Limb (tissue), 2 donors: ENCODE data around the gene TBC1D1.
"Not testable (repeated sequence)": the region's sequence is repeated elsewhere in the genome, so short reads cannot be mapped to it uniquely, and the experiment has no call there.

Experiments used
- DNase-seq, 2 donors: peaks; one replicate each; pipeline ENCODE4 v3.0.0-alpha.2; 2016; ENCODE audit errors: extremely low spot score in 2 of 2

TBC1D1 gene

DNA sequence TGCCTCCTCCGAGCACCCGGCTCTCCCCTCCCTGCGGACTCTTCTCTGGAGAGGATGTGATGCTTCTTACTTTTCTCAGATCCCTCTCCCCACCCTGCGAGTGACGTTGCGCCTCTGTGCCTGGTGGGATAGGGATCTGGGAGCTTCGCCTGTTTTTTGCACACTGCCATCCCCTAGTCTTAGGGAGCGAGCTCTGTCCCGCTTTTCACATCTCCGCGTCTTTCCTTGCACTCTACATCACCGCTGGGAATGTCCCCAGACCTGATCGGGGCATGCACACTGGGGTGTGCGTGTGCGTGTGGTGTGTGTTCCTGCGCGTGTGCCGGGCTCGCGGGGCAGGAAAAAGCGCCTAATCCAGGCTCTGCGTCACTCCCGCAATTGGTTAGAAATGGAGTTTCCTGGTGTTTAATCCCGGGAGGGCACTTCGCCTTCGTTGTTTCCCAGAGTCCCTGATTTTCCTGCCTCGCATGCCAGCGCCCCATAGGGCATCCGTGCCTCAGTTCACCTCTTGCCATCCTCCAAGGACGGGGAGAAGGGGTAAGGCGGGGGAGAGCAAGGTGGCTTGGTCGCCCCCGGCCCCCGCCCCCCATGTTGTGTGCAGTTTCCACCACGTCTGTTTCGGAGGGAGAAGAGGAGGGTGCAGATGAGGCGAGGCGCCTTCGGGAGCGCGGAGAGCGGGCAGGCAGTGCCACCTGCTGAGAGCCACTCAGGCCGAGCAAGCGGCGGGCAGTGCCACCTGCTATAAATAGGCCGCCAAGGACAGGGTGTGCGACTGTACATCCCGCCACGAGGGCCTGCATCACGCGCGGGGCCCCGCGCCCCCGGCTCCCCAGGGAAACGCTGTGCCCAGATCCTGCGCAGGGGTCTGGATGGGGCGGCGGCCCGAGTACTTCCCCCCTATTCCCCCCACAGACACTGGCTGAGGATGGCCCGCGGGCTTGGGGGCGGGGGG lies 759 bp upstream of the TBC1D1 start:
- peak in 1 of 2 donors; percentile 53 for DNase-seq

DNA sequence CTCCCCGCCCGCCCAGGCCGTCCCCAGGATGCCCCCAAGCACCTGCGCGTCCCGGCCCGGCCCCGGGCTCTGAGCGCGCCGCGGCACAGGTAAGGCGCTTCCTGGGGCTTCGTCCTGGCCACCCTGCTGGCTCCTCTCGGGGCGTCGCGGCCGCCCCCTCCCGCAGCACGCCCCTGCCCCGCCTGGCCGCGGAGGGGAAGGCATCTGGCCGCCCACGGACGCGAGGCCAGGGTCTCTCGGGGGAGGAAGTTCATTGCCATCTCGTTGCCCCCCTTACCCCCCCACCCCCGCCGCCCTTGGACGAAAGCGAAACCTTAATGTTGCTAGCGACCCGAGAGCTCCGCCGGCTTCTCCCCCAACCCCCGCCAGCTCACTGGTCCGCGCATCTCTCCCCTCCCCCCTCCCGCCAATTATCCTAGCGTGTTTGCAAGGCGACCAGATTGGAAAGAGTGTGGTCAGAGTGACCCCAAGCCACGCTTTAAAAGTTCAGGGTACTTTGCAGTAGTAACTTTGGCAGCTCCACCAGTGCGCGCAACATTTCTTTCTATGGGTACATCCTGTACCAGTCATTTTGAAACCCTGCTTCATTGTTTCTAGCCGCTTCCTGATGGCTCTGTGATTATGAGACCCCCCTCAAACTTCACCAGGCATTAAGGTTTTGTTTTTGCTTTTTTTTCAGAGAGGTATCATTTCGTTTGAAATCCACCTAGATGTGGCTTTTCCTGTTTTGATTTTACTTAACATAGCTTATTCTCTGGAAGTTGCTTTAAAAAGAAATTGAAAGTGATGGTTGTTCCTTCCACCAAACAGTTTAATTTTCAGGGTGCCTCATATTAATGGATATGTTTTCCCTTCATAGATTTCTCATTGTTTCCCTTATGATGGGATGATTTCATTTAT lies 626 bp downstream of the TBC1D1 start:
- DNase-seq: peak in 1 of 2 donors; percentile 54

DNA sequence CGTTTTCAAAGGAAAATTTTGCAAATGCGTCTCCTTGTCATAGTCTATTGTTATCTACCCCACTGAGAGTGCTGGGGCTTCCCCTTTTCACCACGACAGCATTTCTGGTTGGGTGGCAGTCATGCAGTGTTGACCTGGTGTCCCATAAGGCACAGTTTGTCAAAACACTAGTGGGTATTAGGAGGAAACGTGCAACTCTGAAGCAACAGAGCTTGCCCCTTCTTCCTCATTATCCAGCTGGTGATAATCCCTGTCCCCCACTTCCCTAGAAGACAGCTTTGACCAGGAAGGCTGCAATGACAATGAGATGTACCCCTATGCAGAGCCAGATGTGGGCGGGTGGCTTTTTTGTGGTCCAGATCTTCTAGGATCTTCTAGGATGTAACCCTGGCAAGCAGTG lies 1.8 kb downstream of the TBC1D1 start:
- DNase-seq: no peak

DNA sequence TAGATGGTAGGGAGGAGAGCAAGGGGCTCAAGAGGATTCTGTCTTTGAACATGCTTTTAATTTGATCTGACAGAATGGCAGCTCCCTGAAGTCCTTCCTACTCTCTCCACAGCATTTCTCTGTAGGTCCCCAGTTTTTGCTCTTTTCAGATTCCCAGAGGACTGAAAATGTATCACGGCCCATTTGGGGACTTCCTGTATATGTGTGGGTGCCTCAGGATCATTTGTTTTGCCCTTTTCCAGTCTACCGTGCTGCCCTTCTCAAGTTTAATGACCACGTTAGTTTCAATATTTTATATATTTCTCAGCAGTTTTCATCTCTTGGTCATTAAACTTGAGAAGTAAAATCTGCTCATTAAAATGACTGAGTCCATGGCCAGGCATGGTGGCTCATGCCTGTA lies 2.3 kb downstream of the TBC1D1 start:
- no peak for DNase-seq

DNA sequence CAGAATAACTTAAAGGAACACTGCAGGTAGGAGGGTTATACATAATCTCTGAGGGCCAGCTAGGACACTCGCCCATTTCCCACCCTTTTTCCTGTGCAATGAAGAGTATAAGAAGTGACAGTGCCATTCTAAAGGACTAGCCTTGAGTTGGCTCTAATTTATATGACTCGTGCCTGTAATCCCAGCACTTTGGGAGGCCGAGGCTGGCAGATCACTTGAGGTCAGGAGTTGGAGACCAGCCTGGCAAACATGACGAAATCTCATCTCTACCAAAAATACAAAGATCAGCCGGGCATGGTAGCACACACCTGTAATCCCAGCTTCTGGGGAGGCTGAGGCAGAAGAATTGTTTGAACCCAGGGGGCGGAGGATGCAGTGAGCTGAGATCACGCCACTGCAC lies 4.4 kb downstream of the TBC1D1 start:
- DNase-seq: no peak

DNA sequence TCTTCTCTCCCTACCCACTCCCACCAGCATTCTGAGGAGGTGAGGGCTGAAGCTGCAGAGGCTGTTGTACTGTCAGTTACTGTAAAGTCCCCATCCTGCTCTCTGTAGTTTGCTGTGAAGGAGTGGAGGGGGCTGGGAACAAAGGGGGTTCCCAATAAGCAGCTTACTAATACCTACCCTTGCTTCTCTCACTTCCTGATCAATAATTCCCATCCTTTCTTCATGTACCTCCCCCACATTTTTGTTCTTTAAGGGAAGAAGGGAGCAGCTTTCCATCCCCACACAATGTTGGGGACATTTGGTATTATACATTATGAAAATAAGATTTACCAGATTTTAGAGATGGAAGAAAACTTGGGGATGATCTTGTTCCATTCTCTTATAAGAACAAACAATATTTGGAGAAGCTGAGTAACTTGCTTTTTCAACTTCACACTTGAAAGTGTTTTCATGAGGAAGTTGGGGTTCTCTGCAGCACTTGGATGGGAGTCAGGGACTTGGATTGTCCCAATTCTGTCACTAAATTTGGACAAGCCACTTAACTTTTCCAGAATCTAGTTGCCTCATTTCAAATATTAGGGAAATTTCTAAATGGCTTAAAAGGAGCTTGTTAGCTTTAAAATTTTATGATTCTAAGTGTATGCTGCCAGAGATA lies 5.4 kb downstream of the TBC1D1 start:
- no peak for DNase-seq

DNA sequence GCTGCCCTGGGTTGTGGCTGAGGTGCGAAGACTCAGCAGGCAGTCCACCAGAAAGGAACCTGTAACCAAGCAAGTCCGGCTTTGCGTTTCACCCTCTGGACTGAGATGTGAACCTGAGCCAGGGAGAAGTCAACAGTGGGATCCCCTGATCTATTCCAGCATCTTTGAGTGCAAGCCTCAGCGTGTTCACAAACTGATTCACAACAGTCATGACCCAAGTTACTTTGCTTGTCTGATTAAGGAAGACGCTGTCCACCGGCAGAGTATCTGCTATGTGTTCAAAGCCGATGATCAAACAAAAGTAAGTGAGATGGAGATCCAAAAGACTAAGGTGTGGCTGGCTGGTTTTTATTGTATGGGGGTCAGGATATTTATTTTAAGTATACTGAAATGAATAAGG lies 11.3 kb downstream of the TBC1D1 start:
- DNase-seq: no peak

DNA sequence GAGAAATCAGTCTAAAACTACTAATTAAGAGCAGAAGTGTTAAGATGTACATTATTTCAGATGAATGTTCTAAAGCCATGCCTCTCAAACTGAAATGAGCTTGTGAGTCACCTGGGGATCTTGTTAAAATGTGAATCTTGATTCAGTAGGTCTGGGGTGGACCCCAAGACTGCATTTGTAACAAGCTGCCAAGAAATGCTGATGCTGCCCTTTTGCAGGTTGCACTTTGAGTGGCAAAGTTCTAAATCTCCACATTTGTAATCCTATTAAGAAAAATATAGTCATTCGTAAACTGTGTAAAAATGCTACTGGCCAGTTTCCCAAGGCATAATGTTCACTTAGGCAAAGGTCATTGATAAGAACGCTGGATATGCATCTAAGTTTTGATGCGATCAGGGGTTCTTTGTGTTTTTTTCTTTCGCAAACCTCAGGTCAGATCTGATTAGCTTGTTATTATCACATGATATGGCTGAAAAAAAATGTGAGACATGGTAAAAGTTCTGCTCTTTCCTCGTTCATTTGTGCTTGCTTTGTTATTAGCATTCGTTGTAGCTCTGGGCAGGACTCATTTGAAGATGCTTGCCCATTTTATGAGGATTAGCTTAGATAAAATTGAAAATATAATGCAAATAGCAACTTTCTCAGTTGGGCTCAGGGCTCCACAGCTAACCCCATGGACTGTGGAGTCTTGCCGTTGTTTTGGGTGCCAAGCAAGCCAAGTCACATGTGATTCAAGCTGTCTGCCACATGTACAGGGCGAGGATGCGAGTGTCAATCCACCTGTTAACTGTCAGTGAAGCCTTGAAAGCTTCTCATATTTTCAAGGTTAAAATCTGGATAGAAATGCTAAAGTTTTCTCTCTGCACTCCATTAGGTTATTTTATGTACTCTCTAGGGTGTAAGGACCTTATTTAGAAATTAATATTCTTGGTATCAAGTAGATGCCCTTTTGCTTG lies 12.1 kb downstream of the TBC1D1 start:
- no peak for DNase-seq

DNA sequence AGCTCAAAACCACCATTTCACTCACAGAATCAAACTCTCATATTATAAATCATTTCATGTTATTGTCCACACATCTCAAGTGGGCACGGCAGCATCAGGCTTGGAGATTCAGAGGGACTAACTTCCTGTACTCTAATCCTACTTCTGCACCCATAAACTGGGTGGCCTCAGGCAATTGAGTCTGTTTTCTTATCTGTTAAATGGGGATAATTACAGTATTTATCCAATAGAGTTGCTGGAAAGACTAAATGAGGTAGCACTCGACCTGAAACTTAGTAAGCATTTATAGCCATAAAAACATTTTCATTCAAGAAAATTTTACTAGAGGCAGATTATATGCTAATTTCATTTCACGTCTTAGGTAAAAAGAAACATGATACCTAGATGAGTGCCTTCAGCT lies 13.0 kb downstream of the TBC1D1 start:
- no peak for DNase-seq

DNA sequence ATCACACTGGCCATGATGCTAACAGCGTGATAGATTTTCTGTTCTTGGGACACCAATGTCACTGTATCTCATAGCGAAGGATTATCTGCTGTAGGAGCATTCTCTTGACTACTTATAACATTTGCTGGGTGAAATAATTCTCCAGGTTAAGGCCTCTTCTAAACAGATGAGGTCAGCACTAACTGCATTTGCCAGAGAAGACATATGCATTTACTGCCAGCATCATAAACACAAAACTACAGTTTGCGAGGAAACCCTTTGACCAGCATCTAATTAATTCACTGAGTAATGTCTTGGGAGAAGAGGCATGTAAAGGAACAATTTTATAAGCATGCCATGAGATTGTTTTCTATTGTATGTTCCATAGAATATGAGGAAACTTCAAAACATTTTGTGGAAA lies 13.9 kb downstream of the TBC1D1 start:
- DNase-seq: no peak

DNA sequence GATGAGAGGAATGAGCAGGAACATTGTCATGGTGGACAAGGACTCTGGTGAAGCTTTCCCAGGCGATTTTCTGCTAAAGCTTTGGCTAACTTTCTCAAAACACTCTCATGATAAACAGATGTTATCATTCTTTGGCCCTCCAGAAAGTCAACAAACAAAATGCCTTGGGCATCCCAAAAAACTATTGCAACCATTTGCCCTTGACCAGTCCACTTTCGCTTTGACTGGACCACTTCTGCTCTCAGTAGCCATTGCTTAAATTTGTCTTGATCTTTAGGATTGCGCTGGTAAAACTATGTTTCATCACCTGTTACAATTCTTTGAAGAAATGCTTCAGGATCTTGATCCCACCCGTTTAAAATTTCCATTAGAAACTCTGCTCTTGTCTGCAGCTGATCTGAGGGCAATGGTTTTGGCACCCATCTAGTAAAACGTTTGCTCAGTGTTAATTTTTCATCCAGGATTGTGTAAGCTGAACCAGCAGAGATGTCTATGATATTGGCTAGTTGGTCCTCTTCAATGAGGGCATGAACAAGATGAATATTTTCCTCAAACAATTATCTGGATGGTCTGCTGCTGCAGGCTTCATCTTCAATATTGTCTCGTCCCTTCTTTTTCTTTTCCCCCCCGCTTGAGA lies 14.8 kb downstream of the TBC1D1 start:
- DNase-seq: no peak

DNA sequence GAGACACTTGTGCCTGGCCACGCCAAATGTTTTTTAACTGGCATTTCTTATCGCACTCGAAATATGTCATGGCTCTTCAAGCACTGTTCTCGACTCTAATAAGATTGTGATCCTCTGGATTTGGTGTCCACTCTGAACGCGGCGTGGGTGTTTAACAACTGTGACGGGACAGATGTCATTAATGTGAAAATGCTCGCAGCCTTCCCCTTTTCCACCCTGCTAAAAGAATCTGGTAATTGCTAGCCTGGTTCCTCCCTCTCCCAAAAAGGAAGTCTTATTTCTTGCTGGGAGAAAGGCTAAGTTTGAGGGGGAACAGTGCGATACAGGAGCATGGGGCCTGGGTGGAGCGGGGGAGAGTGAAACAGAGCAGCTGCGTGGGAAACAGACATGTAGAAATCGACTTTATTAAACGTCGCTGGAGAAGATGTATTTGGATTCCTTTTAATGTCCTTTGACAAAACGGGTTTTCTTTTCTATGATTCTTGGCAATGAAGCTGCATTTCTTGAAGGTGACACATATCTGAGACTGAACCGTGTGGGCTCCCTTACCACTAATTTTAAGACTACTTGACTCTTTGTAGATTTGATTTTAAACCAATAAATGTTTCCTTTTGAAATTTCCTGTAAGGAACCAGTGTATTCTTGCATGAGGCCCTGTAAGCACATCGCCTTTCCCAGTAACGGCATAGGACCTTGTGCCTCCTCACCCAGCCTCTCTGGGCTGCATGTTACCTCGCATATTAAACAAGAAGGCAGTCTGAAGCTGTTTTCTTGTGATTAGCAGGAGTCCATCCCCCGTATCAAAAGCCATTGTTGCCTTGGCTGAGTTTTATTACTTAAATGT lies 17.8 kb downstream of the TBC1D1 start:
- no peak for DNase-seq

DNA sequence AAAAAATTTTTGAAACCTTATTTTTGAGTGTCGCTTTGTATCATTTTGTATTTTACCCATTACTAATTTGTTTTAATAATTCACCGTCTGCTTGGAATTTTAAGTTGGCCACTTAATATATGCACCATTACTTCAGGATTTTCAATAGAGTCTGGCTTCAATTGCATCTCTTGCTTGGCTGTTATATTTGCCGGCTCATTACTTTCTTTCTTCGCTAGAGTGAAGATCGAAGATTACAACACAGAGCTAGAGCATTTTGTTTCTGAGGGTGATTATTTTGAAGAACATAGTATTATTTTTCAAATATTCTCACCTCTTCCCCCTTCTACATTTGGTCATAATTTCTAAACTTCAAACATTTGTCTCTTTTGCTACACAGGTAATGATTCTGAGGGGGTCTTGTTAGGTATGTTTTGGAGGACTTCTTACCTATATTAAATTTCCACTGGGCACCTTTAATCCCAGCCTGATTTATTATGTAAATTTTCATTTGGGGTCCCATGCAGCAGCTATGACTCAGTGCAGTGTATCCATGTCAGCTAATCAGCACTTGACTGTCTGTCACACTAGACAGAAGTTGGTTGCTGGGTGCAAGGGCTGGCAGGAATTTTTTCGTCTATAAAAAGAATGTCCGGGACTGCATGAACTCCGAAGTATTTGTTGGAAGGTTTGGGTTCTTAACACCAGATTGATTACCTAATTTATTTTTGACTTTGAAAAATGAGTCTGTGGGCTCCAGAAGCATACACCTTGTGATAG lies 18.6 kb downstream of the TBC1D1 start:
- DNase-seq: no peak

DNA sequence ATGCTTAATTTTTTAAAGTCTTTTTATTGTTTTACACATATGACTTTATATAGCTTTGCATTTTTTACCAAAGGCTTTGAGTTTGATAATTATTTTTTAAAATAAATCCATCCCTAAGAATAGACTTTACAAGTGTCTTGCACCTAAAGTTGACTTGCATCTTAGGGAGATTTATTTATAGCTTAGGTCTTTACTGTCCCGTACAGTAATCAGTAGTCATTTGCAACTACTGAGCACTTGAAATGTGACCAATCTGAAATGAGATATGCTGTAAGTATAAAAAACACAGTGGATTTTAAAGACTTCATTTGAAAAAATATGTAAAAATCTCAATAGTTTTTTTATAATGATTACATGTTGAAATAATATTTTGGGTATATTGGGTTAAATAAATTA lies 19.2 kb downstream of the TBC1D1 start:
- no peak for DNase-seq

DNA sequence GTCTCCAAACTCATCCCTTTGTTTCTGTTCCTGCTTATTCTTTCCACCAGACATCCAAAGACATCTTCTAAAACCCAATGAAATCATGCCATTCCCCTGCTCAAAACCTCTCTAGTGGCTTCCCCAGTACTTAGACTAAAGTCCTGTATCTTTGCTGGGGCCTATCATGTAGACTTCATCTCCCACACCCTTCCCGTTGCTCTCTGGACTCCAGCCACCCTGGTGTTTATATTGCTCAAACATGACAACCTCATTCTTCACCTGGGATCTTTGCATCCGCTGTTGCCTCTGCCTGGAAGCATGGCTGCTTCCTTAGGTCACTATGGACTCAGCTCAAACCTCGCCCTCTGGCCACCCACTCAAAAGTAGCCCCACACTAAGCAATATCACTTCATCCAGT lies 23.7 kb downstream of the TBC1D1 start:
- DNase-seq: no peak

DNA sequence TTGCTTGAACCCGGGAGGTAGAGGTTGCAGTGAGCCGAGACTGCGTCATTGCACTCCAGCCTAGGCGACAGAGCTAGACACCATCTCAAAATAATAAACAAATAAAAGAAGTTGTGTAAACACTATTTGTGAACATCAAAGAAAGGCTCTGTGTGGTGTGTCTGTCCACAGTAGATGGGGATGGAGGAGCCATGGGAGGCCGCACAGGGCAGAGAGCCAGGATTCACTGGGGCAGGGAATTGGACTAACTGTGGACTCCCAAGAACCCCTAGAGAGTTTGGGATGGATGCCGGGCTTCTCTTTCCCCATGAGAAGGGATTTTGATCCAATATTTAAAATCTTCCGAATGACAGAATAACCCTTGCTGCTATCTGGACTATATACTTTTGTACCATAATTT lies 26.5 kb downstream of the TBC1D1 start:
- no peak for DNase-seq

DNA sequence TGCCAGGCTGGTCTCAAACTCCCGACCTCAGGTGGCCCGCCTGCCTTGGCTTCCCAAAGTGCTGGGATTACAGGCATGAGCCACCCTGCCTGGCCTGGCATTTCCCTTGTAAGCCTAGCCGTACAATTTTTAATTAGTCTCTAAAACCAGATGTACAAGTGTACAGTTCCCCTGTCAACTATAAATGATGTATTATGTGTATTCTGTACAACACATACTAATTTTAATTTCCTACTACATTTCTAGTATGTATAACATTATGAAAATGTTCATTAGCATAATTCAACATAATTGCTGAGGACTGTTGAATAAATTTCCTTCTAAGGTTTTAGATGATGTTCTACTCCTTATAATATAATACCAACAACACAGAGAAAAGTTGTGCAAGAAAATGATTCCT lies 27.8 kb downstream of the TBC1D1 start:
- no peak for DNase-seq

DNA sequence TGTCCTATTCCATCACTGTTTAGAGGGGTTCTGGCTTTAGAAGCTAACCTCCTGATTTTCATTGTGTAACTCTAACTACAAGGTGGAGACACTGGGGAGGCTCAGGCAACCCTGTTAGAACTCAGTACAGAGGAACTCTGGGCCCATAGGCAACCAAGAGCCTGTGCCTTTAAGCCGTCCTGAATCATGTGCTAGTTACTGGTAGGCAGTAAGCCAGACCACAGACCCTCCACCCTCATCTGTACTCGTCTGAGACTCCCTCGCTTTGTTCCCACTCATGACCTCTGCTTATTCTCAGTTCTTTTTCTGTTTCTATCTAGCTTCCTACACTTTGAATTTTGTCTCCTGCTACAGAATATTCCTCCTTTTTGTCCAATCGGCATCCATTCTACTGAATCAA lies 31.4 kb downstream of the TBC1D1 start:
- no peak for DNase-seq

DNA sequence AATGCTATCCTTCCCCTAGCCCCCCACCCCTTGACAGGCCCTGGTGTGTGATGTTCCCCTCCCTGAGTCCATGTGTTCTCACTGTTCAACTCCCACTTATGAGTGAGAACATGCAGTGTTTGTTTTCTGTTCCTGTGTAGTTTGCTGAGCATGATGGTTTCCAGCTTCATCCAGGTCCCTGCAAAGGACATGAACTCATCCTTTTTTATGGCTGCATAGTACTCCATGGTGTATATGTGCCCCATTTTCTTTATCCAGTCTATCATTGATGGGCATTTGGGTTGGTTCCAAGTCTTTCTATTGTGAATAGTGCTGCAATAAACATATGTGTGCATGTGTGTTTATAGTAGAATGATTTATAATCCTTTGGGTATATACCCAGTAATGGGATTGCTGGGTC lies 32.2 kb downstream of the TBC1D1 start:
- DNase-seq: not testable (repeated sequence)
